Effector memory CD4-positive, alpha-beta T cell (primary cell): ENCODE measurements around the gene RBFOX1.

Experiments
- DNase-seq, 3 donors: peaks; one replicate each; pipeline ENCODE4 v3.0.0-alpha.2; 2020
- H3K27ac ChIP-seq: 2 replicates; pipeline ENCODE4 v1.7.0; 2013; ENCODE audit warnings: mild to moderate bottlenecking, low read length, moderate library complexity; ENCODE audit not compliant: insufficient read depth, poor library complexity, severe bottlenecking
- H3K27me3 ChIP-seq: replicated peaks from 2 replicates; pipeline ENCODE4 v1.7.0; 2013; ENCODE audit warnings: mild to moderate bottlenecking, low read length; ENCODE audit not compliant: insufficient read depth, control insufficient read depth, poor library complexity, severe bottlenecking
- H3K36me3 ChIP-seq: 2 replicates; pipeline ENCODE4 v1.7.0; 2013; ENCODE audit warnings: mild to moderate bottlenecking, low read length, moderate library complexity; ENCODE audit not compliant: control insufficient read depth, insufficient read depth
- H3K4me1 ChIP-seq: 2 replicates; pipeline ENCODE4 v1.7.0; 2013; ENCODE audit warnings: low read length, mild to moderate bottlenecking; ENCODE audit not compliant: control insufficient read depth, insufficient read depth, poor library complexity, severe bottlenecking
- H3K4me3 ChIP-seq: 2 replicates; pipeline ENCODE4 v1.7.0; 2013; ENCODE audit warnings: low read length, low read depth, mild to moderate bottlenecking; ENCODE audit not compliant: insufficient read depth, poor library complexity, severe bottlenecking
- H3K9me3 ChIP-seq: 2 replicates; pipeline ENCODE4 v1.7.0; 2013; ENCODE audit warnings: mild to moderate bottlenecking, low read length, moderate library complexity; ENCODE audit not compliant: control insufficient read depth

Gene RBFOX1

GRCh38 chr16:7555459-7555858 lies 222.8 kb downstream of the RBFOX1 start:
- Histone ChIP-seq H3K9me3 (no peaks in the 10 kb centered on the region), H3K4me1 (no peaks in the 10 kb centered on the region), H3K27ac (no peak overlapping the region), H3K4me3 (no peak overlapping the region), H3K36me3 (no peaks in the 10 kb centered on the region), H3K27me3 (no peaks in the 10 kb centered on the region)
- no peak for DNase-seq

DNA sequence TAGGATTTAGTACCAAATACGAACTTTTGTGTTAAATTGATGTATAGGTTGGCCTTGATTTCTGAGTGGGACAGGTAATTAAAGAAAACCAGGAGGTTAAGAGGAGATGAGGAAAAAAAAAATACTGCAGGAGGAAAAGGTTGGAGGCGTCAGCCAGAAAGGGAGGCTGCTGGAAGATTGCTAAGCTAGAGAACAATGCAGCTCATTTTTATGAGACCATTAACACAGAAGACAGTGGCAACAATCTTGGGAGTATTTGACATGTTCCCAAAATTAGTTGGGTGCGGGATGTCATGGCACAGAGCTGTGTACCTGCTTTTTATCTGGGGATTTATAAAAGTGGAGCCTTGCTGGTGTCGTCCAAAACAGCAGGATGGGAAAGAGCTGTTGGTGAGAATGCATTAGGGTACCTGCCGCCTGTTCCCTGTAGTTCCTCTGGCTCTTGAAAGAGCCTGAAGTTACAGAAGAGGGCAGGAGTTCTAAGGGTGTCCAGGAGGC lies 229.3 kb downstream of the RBFOX1 start:
- no peaks in the 10 kb centered on the region for H3K27me3 ChIP-seq
- no peak overlapping the region for H3K4me3 ChIP-seq
- H3K27ac ChIP-seq: no peak overlapping the region
- H3K9me3 ChIP-seq: peaks cover 3% of the 10 kb centered on the region
- no peaks in the 10 kb centered on the region for H3K4me1 ChIP-seq
- DNase-seq: no peak
- H3K36me3 ChIP-seq: no peaks in the 10 kb centered on the region

DNA sequence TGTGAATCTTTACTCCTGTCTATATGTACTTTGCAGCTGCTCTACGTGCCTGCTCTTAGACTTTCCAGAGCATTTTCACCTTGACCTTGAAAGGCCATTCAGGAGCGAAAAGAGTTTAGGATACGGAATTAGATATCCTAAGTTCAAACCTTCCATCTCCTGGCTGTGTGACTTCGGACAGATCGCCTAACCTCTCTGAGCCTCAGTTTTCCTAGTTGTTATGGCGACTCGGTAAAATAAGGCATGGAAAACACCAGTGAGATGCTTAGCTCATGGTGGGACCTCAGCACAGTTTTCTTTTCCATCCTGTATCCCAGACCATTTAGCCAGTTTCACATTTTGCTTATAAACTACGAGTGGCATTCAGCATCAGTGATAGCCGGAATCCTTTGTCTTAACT lies 233.7 kb downstream of the RBFOX1 start:
- no peak for DNase-seq
- no peaks in the 10 kb centered on the region for H3K36me3 ChIP-seq
- H3K4me1 ChIP-seq: no peaks in the 10 kb centered on the region
- no peak overlapping the region for H3K27ac ChIP-seq
- no peaks in the 10 kb centered on the region for H3K27me3 ChIP-seq
- no peak overlapping the region for H3K4me3 ChIP-seq
- peaks cover 3% of the 10 kb centered on the region for H3K9me3 ChIP-seq

DNA sequence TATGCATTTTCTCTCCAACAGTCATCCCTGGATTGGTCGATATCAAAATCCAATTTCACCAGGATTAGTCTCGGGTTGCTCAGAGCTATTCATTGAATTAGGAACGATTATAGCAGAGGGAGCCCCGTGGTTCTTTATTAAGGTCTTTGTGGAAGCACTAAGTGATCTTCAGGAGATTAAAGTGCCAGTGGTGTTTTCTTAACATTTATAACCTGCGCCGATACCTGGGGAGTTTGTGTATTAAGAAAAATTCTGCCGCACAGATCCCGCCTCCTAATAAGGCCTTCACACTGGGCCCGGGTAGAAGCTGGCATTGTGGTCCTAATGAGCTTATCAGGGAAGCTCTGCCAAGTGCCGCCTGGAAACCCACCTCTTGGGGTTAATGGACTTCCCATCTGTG lies 238.7 kb downstream of the RBFOX1 start:
- no peak overlapping the region for H3K4me3 ChIP-seq
- H3K4me1 ChIP-seq: no peaks in the 10 kb centered on the region
- H3K27me3 ChIP-seq: no peaks in the 10 kb centered on the region
- H3K27ac ChIP-seq: no peak overlapping the region
- no peak for DNase-seq
- no peaks in the 10 kb centered on the region for H3K36me3 ChIP-seq
- H3K9me3 ChIP-seq: no peaks in the 10 kb centered on the region

GRCh38 chr16:7577588-7577987 lies 244.9 kb downstream of the RBFOX1 start:
- Histone ChIP-seq H3K4me1 (no peaks in the 10 kb centered on the region), H3K4me3 (no peak overlapping the region), H3K36me3 (no peaks in the 10 kb centered on the region), H3K27me3 (no peaks in the 10 kb centered on the region), H3K27ac (no peak overlapping the region), H3K9me3 (no peaks in the 10 kb centered on the region)
- DNase-seq: no peak

GRCh38 chr16:7579454-7579853 lies 246.8 kb downstream of the RBFOX1 start:
- Histone ChIP-seq H3K9me3 (no peaks in the 10 kb centered on the region), H3K36me3 (no peaks in the 10 kb centered on the region), H3K4me1 (no peaks in the 10 kb centered on the region), H3K4me3 (no peak overlapping the region), H3K27ac (no peak overlapping the region), H3K27me3 (no peaks in the 10 kb centered on the region)
- DNase-seq: no peak

- no peaks in the 10 kb centered on the region for H3K9me3 ChIP-seq
- H3K27ac ChIP-seq: no peak overlapping the region
- no peak overlapping the region for H3K4me3 ChIP-seq
- H3K27me3 ChIP-seq: no peaks in the 10 kb centered on the region
- no peaks in the 10 kb centered on the region for H3K4me1 ChIP-seq
- H3K36me3 ChIP-seq: no peaks in the 10 kb centered on the region
- no peak for DNase-seq
Measured at GRCh38 chr16:7581175-7581574, 248.5 kb downstream of the RBFOX1 start.

DNA sequence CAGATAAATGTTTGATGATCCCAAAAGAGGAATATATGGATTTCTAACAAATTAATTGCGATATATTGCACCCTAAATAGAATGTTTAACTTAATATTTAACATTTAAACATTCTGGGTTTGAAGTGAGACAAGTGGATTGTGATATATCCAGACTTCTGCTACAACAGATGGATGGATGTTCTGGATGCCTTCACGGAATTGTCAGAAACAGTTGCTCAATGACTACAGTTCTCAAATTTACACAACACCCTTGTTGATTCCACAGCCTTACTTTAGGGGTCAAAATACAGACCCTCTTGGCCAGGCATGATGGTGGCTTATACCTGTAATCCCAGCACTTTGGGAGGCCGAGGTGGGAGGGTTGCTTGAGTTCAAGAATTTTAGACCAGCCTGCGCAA lies 250.8 kb downstream of the RBFOX1 start:
- H3K27me3 ChIP-seq: no peaks in the 10 kb centered on the region
- no peaks in the 10 kb centered on the region for H3K4me1 ChIP-seq
- no peaks in the 10 kb centered on the region for H3K36me3 ChIP-seq
- H3K27ac ChIP-seq: no peak overlapping the region
- H3K9me3 ChIP-seq: no peaks in the 10 kb centered on the region
- no peak for DNase-seq
- no peak overlapping the region for H3K4me3 ChIP-seq

DNA sequence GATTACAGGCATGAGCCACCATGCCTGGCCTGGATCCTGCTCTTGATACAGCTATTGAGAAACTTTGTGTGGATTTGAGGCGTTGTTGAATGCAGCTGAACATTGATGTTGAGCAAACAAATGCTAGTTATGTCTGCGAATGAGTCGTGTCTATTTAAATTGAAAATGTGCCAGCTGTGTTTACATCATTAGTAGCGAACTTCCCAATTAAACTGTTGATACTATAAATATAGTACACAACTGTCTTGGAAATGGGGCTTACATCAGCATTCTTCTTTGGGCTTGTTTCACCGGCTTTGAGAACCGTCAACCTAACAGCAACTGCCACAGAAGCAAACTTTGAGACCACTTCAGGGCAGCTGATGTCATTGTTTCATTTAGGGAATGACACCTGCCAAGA lies 251.9 kb downstream of the RBFOX1 start:
- Histone ChIP-seq H3K36me3 (no peaks in the 10 kb centered on the region), H3K4me3 (no peak overlapping the region), H3K9me3 (no peaks in the 10 kb centered on the region), H3K27me3 (no peaks in the 10 kb centered on the region), H3K27ac (no peak overlapping the region), H3K4me1 (no peaks in the 10 kb centered on the region)
- no peak for DNase-seq

DNA sequence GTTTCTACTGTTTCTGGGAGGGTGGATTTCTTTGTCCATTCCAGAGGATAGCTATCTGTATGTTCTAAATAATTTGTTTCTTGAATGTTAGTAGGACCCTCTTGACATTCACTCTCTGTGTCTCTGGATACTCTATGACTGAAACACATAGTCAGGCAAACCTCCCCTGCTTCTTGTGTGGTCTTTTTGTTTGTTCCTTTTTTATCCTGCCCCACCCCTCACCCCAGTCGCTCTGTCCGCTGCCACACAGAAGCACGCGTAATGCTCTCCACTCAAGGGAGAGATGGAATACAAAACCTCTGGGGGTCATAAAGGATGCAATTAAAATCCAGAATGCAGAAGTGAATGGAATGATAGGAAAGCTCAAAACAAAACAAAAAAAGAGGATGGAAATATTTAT lies 253.1 kb downstream of the RBFOX1 start:
- no peaks in the 10 kb centered on the region for H3K4me1 ChIP-seq
- H3K27me3 ChIP-seq: no peaks in the 10 kb centered on the region
- no peaks in the 10 kb centered on the region for H3K9me3 ChIP-seq

DNA sequence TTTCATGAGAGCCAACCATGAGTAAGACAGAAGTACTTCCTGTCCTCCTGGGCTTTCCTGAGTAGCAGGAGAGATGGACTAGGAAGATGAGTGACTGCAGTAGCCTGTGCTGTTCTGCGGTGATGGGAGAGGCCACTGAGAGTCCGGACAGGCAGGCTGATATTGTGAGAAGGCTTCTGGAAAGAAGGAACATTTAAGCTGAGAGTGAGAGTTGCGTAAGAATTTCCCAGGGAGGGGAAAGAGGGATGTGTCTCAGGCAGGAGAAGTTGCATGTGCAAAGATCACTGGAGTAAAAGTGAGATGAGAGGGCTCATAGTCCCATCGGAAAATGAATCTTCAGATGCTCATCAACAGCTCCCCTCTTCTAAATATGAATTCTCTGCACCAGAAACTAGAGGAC lies 258.3 kb downstream of the RBFOX1 start:
- H3K36me3 ChIP-seq: no peaks in the 10 kb centered on the region
- no peaks in the 10 kb centered on the region for H3K27me3 ChIP-seq
- DNase-seq: no peak
- no peak overlapping the region for H3K4me3 ChIP-seq
- H3K4me1 ChIP-seq: no peaks in the 10 kb centered on the region
- no peaks in the 10 kb centered on the region for H3K9me3 ChIP-seq
- H3K27ac ChIP-seq: no peak overlapping the region

More for the DNA sequence above, 253.1 kb downstream of the RBFOX1 start:
- H3K36me3 ChIP-seq: no peaks in the 10 kb centered on the region
- no peak overlapping the region for H3K4me3 ChIP-seq
- no peak for DNase-seq
- H3K27ac ChIP-seq: no peak overlapping the region
